ENCODE results near the gene HTT-AS. TPM values are rescaled to one million over a fixed set of nuclear protein-coding genes. Genes with fewer than 3 reads are reported as not detected.

The HTT-AS gene
- total and polyA plus RNA-seq, 8 donors = not detected

- no peaks in the 10 kb centered on the region for H3K27me3 ChIP-seq
- H3K4me1 ChIP-seq = no peaks in the 10 kb centered on the region
- DNase-seq = no peak
- ATAC-seq = no peak
- intact Hi-C loops (cut with DNase I) = loop anchor here in 1 of 3 donors (10.0 kb wide), 2 partner anchors 62 to 272 kb away; no protein-coding TSS in a partner anchor
- FAIRE-seq = no peak
- no peaks in the 10 kb centered on the region for H3K9me3 ChIP-seq
- 91 to 92% methylated on average over 21 of the region's 21 CpGs for WGBS, 2 donors
- H3K27ac ChIP-seq = no peak overlapping the region
- TF ChIP-seq CTCF (IDR thresholded peaks at IDR 0.05) = no peak
- no peak overlapping the region for H3K4me3 ChIP-seq
- no peaks in the 10 kb centered on the region for H3K36me3 ChIP-seq
Measured at GRCh38 chr4:3036131-3036952, 38.0 kb downstream of the HTT-AS start.

- Histone ChIP-seq H3K4me1 (no peaks in the 10 kb centered on the region), H3K4me3 (no peak overlapping the region), H3K36me3 (no peaks in the 10 kb centered on the region), H3K9me3 (no peaks in the 10 kb centered on the region), H3K27me3 (no peaks in the 10 kb centered on the region), H3K27ac (no peak overlapping the region)
- no peak for TF ChIP-seq CTCF (IDR thresholded peaks at IDR 0.05)
- intact Hi-C loops (cut with DNase I) = loop anchor here in 1 of 3 donors (10.0 kb wide), 2 partner anchors 61 to 271 kb away; no protein-coding TSS in a partner anchor
- 93% methylated on average over 6 of the region's 6 CpGs for WGBS, 2 donors
- ATAC-seq (no peak), DNase-seq (no peak), FAIRE-seq (no peak)
Measured at GRCh38 chr4:3035674-3036073, 38.7 kb downstream of the HTT-AS start.

- no peak for ATAC-seq
- WGBS, 2 donors = 82 to 88% methylated on average over 8 of the region's 8 CpGs
- Histone ChIP-seq H3K4me1 (no peaks in the 10 kb centered on the region), H3K27ac (no peak overlapping the region), H3K27me3 (no peaks in the 10 kb centered on the region), H3K36me3 (no peaks in the 10 kb centered on the region), H3K4me3 (no peak overlapping the region), H3K9me3 (no peaks in the 10 kb centered on the region)
- TF ChIP-seq CTCF (IDR thresholded peaks at IDR 0.05) = no peak
- no peak for DNase-seq
- FAIRE-seq = no peak
- intact Hi-C loops (cut with DNase I) = loop anchor here in 1 of 3 donors (10.0 kb wide), 2 partner anchors 60 to 270 kb away; no protein-coding TSS in a partner anchor
Measured at GRCh38 chr4:3035249-3035648, 39.1 kb downstream of the HTT-AS start.

- no peak for TF ChIP-seq CTCF (IDR thresholded peaks at IDR 0.05)
- 91 to 93% methylated on average over 8 of the region's 8 CpGs for WGBS, 2 donors
- H3K27me3 ChIP-seq = no peaks in the 10 kb centered on the region
- FAIRE-seq (no peak), ATAC-seq (no peak), DNase-seq (no peak)
- H3K27ac ChIP-seq = no peak overlapping the region
- no peaks in the 10 kb centered on the region for H3K36me3 ChIP-seq
- no peak overlapping the region for H3K4me3 ChIP-seq
- H3K4me1 ChIP-seq = no peaks in the 10 kb centered on the region
- H3K9me3 ChIP-seq = no peaks in the 10 kb centered on the region
- intact Hi-C loops (cut with DNase I) = loop anchor here in 1 of 3 donors (10.0 kb wide), 2 partner anchors 59 to 269 kb away; no protein-coding TSS in a partner anchor
Measured at GRCh38 chr4:3034231-3034630, 40.1 kb downstream of the HTT-AS start.
